ENCODE data around the gene SETD7. TPM values are rescaled to one million over a fixed set of nuclear protein-coding genes. Genes with fewer than 3 reads are reported as not detected.
A peak's percentile ranks its signal among the peaks of the same experiment; 100 is the strongest.

SETD7 gene
- total RNA-seq, 6 donors from 2014 or later = 17.8 to 45.6 (median 34.0) TPM

DNA sequence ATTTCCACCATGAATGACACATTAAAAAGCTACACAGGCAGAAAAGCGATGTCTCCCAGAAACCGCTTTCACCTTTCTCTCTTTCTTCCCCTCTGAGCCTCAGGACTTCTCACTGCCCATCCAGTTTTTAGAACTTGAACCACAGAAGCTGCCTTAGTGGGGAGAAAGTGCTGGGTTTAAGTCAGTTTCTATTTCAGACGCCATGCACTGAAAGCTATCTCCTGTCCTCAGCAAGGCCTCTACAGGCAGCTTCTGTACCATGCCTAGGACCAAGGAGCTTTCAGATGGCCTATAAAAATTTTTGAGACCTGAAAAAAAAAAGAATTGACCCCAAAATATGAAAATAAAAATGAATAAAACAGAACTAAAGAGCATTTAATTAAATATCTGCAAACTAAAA, 67.6 kb downstream of the SETD7 start:
- Histone ChIP-seq H3K4me3 (no peak overlapping the region), H3K27ac (no peak overlapping the region), H3K36me3 (no peaks in the 10 kb centered on the region), H3K9me3 (no peaks in the 10 kb centered on the region), H3K27me3 (no peaks in the 10 kb centered on the region), H3K4me1 (no peaks in the 10 kb centered on the region)
- 93 to 99% methylated on average over 3 of the region's 3 CpGs for WGBS, 2 donors
- TF ChIP-seq EP300 (IDR thresholded peaks at IDR 0.05) = no peak
- DNase-seq = no peak
- no peak for ATAC-seq (ENCODE audit: low FRiP score in 2 of 2)

DNA sequence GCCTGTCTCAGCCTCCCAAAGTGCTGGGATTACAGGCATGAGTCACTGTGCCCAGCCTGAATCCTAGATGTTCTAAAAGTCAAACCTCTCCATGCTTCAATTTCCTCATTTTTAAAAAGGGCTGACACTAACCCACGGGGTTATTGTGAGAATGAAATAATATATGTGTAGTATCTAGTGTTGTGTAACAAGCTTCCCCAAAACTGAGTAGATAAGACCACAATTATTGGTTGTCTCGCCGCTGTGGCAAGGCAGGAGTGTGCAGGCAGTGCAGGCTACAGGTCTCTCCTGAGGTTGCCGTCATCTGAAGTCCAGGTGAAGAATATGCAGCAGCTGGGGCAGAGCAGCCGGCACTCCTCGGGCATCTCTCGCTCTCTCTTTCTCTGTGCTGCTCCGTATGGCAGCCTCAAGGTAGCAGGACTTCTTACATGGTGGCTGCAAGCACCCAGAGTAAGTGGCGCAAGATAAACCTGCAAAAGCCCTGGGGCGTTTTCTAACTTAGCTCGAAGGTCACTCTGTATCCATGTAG, 71.2 kb downstream of the SETD7 start:
- no peak for TF ChIP-seq CTCF (IDR thresholded peaks at IDR 0.05)
- no peak for TF ChIP-seq EP300 (IDR thresholded peaks at IDR 0.05)
- no peak for TF ChIP-seq POLR2AphosphoS5 (IDR thresholded peaks at IDR 0.05)
- no peak for TF ChIP-seq POLR2A (IDR thresholded peaks at IDR 0.05)
- Histone ChIP-seq H3K4me3 (no peak overlapping the region), H3K27ac (no peak overlapping the region), H3K4me1 (no peaks in the 10 kb centered on the region), H3K9me3 (no peaks in the 10 kb centered on the region), H3K27me3 (no peaks in the 10 kb centered on the region), H3K36me3 (no peaks in the 10 kb centered on the region)
- ATAC-seq (ENCODE audit: low FRiP score in 2 of 2) = peak in 1 of 2 donors; percentile 14
- 79 to 95% methylated on average over 10 to 11 of the region's 11 CpGs for WGBS, 2 donors
- DNase-seq = no peak

GRCh38 chr4:139483000-139483399, 73.0 kb downstream of the SETD7 start:
- no peak for ATAC-seq (ENCODE audit: low FRiP score in 2 of 2)
- WGBS, 2 donors = 86 to 96% methylated on average over 3 of the region's 3 CpGs
- no peaks in the 10 kb centered on the region for H3K9me3 ChIP-seq
- no peak for DNase-seq
- no peak for TF ChIP-seq CTCF (IDR thresholded peaks at IDR 0.05)
- TF ChIP-seq POLR2AphosphoS5 (IDR thresholded peaks at IDR 0.05) = no peak
- no peak for TF ChIP-seq POLR2A (IDR thresholded peaks at IDR 0.05)
- TF ChIP-seq EP300 (IDR thresholded peaks at IDR 0.05) = no peak
- H3K27ac ChIP-seq = no peak overlapping the region
- no peaks in the 10 kb centered on the region for H3K27me3 ChIP-seq
- no peak overlapping the region for H3K4me3 ChIP-seq
- no peaks in the 10 kb centered on the region for H3K36me3 ChIP-seq
- no peaks in the 10 kb centered on the region for H3K4me1 ChIP-seq

- 17 to 18% methylated on average over 1 of the region's 1 CpG for WGBS, 2 donors
- no peak overlapping the region for H3K4me3 ChIP-seq
- no peak overlapping the region for H3K27ac ChIP-seq
- H3K4me1 ChIP-seq = no peaks in the 10 kb centered on the region
- no peak for ATAC-seq (ENCODE audit: low FRiP score in 2 of 2)
- TF ChIP-seq CTCF (IDR thresholded peaks at IDR 0.05) (no peak), POLR2AphosphoS5 (IDR thresholded peaks at IDR 0.05) (no peak), POLR2A (IDR thresholded peaks at IDR 0.05) (no peak), EP300 (IDR thresholded peaks at IDR 0.05) (no peak)
- no peaks in the 10 kb centered on the region for H3K9me3 ChIP-seq
- no peaks in the 10 kb centered on the region for H3K27me3 ChIP-seq
- H3K36me3 ChIP-seq = no peaks in the 10 kb centered on the region
- no peak for DNase-seq
Observed at GRCh38 chr4:139481465-139481864, 74.6 kb downstream of the SETD7 start.

DNA sequence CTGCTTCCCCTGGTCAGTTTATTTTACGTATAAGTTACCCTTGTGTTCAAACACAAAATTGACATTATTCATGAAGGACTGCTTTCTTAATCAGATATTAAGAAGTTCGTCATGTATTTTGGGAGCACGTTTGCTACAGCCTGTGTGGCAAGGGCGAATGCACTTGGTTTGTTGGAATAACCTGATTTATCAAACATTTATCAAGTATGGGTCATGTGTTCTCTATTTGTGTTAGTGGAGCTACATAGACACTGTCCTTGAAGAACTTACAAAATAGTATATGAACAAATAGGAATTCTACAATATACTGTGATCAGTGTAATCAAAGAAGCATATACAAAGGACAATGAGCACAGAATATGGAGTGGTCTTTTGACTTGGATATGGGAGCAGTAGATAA, 79.7 kb downstream of the SETD7 start:
- Histone ChIP-seq H3K36me3 (peaks cover 0 to 21% (median 9%) of the 10 kb centered on the region in 4 donors), H3K27me3 (no peaks in the 10 kb centered on the region), H3K9me3 (no peaks in the 10 kb centered on the region), H3K4me3 (no peak overlapping the region), H3K27ac (no peak overlapping the region), H3K4me1 (no peaks in the 10 kb centered on the region)
- WGBS, 2 donors = 95 to 97% methylated on average over 4 of the region's 4 CpGs
- ATAC-seq (ENCODE audit: low FRiP score in 2 of 2) (no peak), DNase-seq (no peak)
- TF ChIP-seq POLR2A (IDR thresholded peaks at IDR 0.05) (no peak), CTCF (IDR thresholded peaks at IDR 0.05) (no peak), POLR2AphosphoS5 (IDR thresholded peaks at IDR 0.05) (no peak), EP300 (IDR thresholded peaks at IDR 0.05) (no peak)
